Measurements from ENCODE around the gene FAM210A. TPM values are rescaled to one million over a fixed set of nuclear protein-coding genes. Genes with fewer than 3 reads are reported as not detected.
"Not testable (repeated sequence)": the region's sequence is repeated elsewhere in the genome, so short reads cannot be mapped to it uniquely, and the experiment has no call there.

FAM210A gene
- total RNA-seq, 1 donor from 2014 or later, result 19.6 TPM

- peaks cover 53% of the 10 kb centered on the region for H3K36me3 Mint-ChIP-seq (ENCODE audit: low read depth)
Measured at GRCh38 chr18:13756671-13757070, 30.3 kb upstream of the FAM210A start.

GRCh38 chr18:13756261-13756660 lies 29.9 kb upstream of the FAM210A start:
- H3K4me3 Mint-ChIP-seq (ENCODE audit: unreplicated experiment), result no peak overlapping the region
- TF ChIP-seq, protein P1, sequence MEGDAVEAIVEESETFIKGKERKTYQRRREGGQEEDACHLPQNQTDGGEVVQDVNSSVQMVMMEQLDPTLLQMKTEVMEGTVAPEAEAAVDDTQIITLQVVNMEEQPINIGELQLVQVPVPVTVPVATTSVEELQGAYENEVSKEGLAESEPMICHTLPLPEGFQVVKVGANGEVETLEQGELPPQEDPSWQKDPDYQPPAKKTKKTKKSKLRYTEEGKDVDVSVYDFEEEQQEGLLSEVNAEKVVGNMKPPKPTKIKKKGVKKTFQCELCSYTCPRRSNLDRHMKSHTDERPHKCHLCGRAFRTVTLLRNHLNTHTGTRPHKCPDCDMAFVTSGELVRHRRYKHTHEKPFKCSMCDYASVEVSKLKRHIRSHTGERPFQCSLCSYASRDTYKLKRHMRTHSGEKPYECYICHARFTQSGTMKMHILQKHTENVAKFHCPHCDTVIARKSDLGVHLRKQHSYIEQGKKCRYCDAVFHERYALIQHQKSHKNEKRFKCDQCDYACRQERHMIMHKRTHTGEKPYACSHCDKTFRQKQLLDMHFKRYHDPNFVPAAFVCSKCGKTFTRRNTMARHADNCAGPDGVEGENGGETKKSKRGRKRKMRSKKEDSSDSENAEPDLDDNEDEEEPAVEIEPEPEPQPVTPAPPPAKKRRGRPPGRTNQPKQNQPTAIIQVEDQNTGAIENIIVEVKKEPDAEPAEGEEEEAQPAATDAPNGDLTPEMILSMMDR (IDR thresholded peaks at IDR 0.05), result no peak
- peaks cover 55% of the 10 kb centered on the region for H3K36me3 Mint-ChIP-seq (ENCODE audit: low read depth)

More at GRCh38 chr18:13756671-13757070, 30.3 kb upstream of the FAM210A start:
- DNase-seq (ENCODE audit: low spot score), result no peak
- TF ChIP-seq, protein P1 (IDR thresholded peaks at IDR 0.05), result no peak
- Mint-ChIP-seq H3K4me1 (ENCODE audit: low read depth) (peaks cover 7% of the 10 kb centered on the region), H3K27ac (ENCODE audit: unreplicated experiment) (no peak overlapping the region), H3K9me3 (ENCODE audit: low read depth) (peaks cover 7% of the 10 kb centered on the region), H3K27me3 (ENCODE audit: low read depth) (no peaks in the 10 kb centered on the region), H3K4me3 (ENCODE audit: unreplicated experiment) (no peak overlapping the region)

DNA sequence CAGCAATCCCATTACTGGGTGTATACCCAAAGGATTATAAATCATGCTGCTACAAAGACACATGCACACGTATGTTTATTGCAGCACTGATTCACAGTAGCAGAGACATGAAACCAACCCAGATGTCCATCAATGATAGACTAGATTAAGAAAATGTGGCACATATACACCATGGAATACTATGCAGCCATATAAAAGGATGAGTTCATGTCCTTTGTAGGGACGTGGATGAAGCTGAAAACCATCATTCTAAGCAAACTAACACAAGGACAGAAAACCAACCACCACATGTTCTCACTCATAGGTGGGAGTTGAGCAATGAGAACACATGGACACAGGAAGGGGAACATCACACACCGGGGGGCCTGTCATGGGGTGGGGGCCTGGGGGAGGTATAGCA lies 25.2 kb upstream of the FAM210A start:
- H3K27ac Mint-ChIP-seq (ENCODE audit: unreplicated experiment); DNase-seq (ENCODE audit: low spot score); H3K9me3 Mint-ChIP-seq (ENCODE audit: low read depth); H3K27me3 Mint-ChIP-seq (ENCODE audit: low read depth); H3K4me3 Mint-ChIP-seq (ENCODE audit: unreplicated experiment); H3K4me1 Mint-ChIP-seq (ENCODE audit: low read depth): not testable (repeated sequence)
- H3K36me3 Mint-ChIP-seq (ENCODE audit: low read depth), result peaks cover 55% of the 10 kb centered on the region

More at GRCh38 chr18:13756261-13756660, 29.9 kb upstream of the FAM210A start:
- H3K27me3 Mint-ChIP-seq (ENCODE audit: low read depth), result no peaks in the 10 kb centered on the region
- peaks cover 7% of the 10 kb centered on the region for H3K9me3 Mint-ChIP-seq (ENCODE audit: low read depth)
- DNase-seq (ENCODE audit: low spot score), result no peak
- peaks cover 7% of the 10 kb centered on the region for H3K4me1 Mint-ChIP-seq (ENCODE audit: low read depth)
- no peak overlapping the region for H3K27ac Mint-ChIP-seq (ENCODE audit: unreplicated experiment)

GRCh38 chr18:13746633-13747032 lies 20.3 kb upstream of the FAM210A start:
- H3K27ac Mint-ChIP-seq (ENCODE audit: unreplicated experiment), result no peak overlapping the region
- no peak overlapping the region for H3K4me3 Mint-ChIP-seq (ENCODE audit: unreplicated experiment)
- no peaks in the 10 kb centered on the region for H3K27me3 Mint-ChIP-seq (ENCODE audit: low read depth)
- H3K9me3 Mint-ChIP-seq (ENCODE audit: low read depth), result no peaks in the 10 kb centered on the region
- H3K36me3 Mint-ChIP-seq (ENCODE audit: low read depth), result peaks cover 42% of the 10 kb centered on the region
- H3K4me1 Mint-ChIP-seq (ENCODE audit: low read depth), result no peaks in the 10 kb centered on the region
- TF ChIP-seq, protein P1 (IDR thresholded peaks at IDR 0.05), result peak; percentile 14
- no peak for DNase-seq (ENCODE audit: low spot score)

- Mint-ChIP-seq H3K9me3 (ENCODE audit: low read depth) (no peaks in the 10 kb centered on the region), H3K27ac (ENCODE audit: unreplicated experiment) (no peak overlapping the region), H3K4me3 (ENCODE audit: unreplicated experiment) (no peak overlapping the region), H3K4me1 (ENCODE audit: low read depth) (no peaks in the 10 kb centered on the region), H3K36me3 (ENCODE audit: low read depth) (peaks cover 40% of the 10 kb centered on the region), H3K27me3 (ENCODE audit: low read depth) (no peaks in the 10 kb centered on the region)
- no peak for DNase-seq (ENCODE audit: low spot score)
- TF ChIP-seq, protein P1 (IDR thresholded peaks at IDR 0.05), result no peak
Measured at GRCh38 chr18:13745696-13746095, 19.3 kb upstream of the FAM210A start.

- H3K27ac Mint-ChIP-seq (ENCODE audit: unreplicated experiment), result no peak overlapping the region
- no peak for DNase-seq (ENCODE audit: low spot score)
- no peaks in the 10 kb centered on the region for H3K9me3 Mint-ChIP-seq (ENCODE audit: low read depth)
- peaks cover 37% of the 10 kb centered on the region for H3K36me3 Mint-ChIP-seq (ENCODE audit: low read depth)
- TF ChIP-seq, protein P1 (IDR thresholded peaks at IDR 0.05), result no peak
- H3K27me3 Mint-ChIP-seq (ENCODE audit: low read depth), result no peaks in the 10 kb centered on the region
- peaks cover 5% of the 10 kb centered on the region for H3K4me1 Mint-ChIP-seq (ENCODE audit: low read depth)
- no peak overlapping the region for H3K4me3 Mint-ChIP-seq (ENCODE audit: unreplicated experiment)
Measured at GRCh38 chr18:13735681-13736080, 9.3 kb upstream of the FAM210A start.
